Effector memory CD4-positive, alpha-beta T cell (primary cell): Measurements from ENCODE around the gene EIF3C.
A peak's percentile ranks its signal among the peaks of the same experiment; 100 is the strongest.
"Not testable (repeated sequence)": the region's sequence is repeated elsewhere in the genome, so short reads cannot be mapped to it uniquely, and the experiment has no call there.

Source experiments
- DNase-seq, 3 donors: peaks; one replicate each; pipeline ENCODE4 v3.0.0-alpha.2; 2020
- H3K27ac ChIP-seq: 2 replicates; pipeline ENCODE4 v1.7.0; 2013; ENCODE audit warnings: mild to moderate bottlenecking, low read length, moderate library complexity; ENCODE audit not compliant: insufficient read depth, poor library complexity, severe bottlenecking
- H3K27me3 ChIP-seq: replicated peaks from 2 replicates; pipeline ENCODE4 v1.7.0; 2013; ENCODE audit warnings: mild to moderate bottlenecking, low read length; ENCODE audit not compliant: insufficient read depth, control insufficient read depth, poor library complexity, severe bottlenecking
- H3K36me3 ChIP-seq: 2 replicates; pipeline ENCODE4 v1.7.0; 2013; ENCODE audit warnings: mild to moderate bottlenecking, low read length, moderate library complexity; ENCODE audit not compliant: control insufficient read depth, insufficient read depth
- H3K4me1 ChIP-seq: 2 replicates; pipeline ENCODE4 v1.7.0; 2013; ENCODE audit warnings: low read length, mild to moderate bottlenecking; ENCODE audit not compliant: control insufficient read depth, insufficient read depth, poor library complexity, severe bottlenecking
- H3K4me3 ChIP-seq: 2 replicates; pipeline ENCODE4 v1.7.0; 2013; ENCODE audit warnings: low read length, low read depth, mild to moderate bottlenecking; ENCODE audit not compliant: insufficient read depth, poor library complexity, severe bottlenecking
- H3K9me3 ChIP-seq: 2 replicates; pipeline ENCODE4 v1.7.0; 2013; ENCODE audit warnings: mild to moderate bottlenecking, low read length, moderate library complexity; ENCODE audit not compliant: control insufficient read depth

The EIF3C gene

GRCh38 chr16:28701384-28701783 is 9.9 kb upstream of the EIF3C start:
- not testable (repeated sequence) for H3K4me1 ChIP-seq, H3K27ac ChIP-seq, H3K9me3 ChIP-seq, H3K36me3 ChIP-seq, H3K4me3 ChIP-seq, DNase-seq, H3K27me3 ChIP-seq

- not testable (repeated sequence) for H3K27ac ChIP-seq, H3K9me3 ChIP-seq, H3K4me3 ChIP-seq, DNase-seq, H3K27me3 ChIP-seq, H3K4me1 ChIP-seq, H3K36me3 ChIP-seq
These were observed 7.0 kb upstream of the EIF3C start for GRCh38 chr16:28704246-28704645.

DNA sequence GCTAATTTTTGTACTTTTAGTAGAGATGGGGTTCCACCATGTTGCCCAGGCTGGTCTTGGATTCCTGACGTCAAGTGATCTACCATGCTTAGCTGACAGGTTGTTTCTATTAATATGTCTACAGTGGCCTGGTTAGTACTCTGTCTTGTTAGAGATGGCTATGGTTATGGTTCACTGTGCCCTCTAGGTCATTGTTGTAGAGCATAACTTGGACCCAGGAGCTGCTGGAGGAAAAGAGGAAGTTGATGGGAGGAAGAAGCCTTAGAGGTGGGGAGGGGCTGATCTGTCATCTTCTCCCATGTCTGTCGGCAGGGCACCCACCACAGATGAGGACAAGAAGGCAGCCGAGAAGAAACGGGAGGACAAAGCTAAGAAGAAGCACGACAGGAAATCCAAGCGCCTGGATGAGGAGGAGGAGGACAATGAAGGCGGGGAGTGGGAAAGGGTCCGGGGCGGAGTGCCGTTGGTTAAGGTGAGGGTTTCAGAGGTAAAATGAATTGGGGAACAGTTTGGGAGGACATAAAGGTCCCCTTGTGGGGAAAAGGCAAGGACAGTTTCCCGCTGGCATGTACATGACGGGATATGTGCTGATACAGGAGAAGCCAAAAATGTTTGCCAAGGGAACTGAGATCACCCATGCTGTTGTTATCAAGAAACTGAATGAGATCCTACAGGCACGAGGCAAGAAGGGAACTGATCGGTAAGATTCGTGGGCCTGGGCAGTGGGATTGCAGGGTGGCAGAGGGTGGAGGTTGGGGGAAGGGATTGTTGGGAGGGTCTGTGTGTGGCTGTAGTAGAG is 11.8 kb downstream of the EIF3C start:
- not testable (repeated sequence) for H3K4me1 ChIP-seq, H3K9me3 ChIP-seq, H3K36me3 ChIP-seq, H3K27ac ChIP-seq, H3K27me3 ChIP-seq, DNase-seq, H3K4me3 ChIP-seq

GRCh38 chr16:28731253-28731652 is 20.0 kb downstream of the EIF3C start:
- not testable (repeated sequence) for H3K4me1 ChIP-seq, H3K27ac ChIP-seq, H3K27me3 ChIP-seq, H3K36me3 ChIP-seq, H3K9me3 ChIP-seq, H3K4me3 ChIP-seq, DNase-seq

GRCh38 chr16:28732455-28733124 is 21.3 kb downstream of the EIF3C start:
- H3K9me3 ChIP-seq, H3K27ac ChIP-seq, H3K4me3 ChIP-seq, H3K36me3 ChIP-seq, H3K4me1 ChIP-seq, DNase-seq, H3K27me3 ChIP-seq: not testable (repeated sequence)

DNA sequence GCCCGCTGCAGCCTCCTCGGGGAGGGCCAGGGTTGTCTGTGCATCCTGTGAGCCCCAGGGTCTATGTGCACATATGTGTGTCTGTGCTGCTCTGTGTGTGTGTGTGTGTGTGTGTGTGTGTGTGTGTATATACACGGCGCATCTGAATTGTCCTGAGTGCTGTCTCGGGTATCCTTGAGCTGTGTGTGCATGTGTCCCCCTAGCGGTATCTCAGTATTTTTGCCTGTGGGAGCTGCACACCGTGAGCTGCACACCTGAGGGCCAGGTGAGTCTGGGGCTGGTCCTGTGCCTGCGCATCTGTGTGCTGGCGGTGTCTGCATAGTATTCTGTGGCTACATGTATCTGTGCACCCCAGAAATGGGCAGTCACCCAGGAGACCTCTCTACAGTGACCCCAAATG is 28.5 kb downstream of the EIF3C start:
- H3K4me3 ChIP-seq, H3K36me3 ChIP-seq, DNase-seq, H3K27me3 ChIP-seq, H3K9me3 ChIP-seq, H3K4me1 ChIP-seq, H3K27ac ChIP-seq: not testable (repeated sequence)

DNA sequence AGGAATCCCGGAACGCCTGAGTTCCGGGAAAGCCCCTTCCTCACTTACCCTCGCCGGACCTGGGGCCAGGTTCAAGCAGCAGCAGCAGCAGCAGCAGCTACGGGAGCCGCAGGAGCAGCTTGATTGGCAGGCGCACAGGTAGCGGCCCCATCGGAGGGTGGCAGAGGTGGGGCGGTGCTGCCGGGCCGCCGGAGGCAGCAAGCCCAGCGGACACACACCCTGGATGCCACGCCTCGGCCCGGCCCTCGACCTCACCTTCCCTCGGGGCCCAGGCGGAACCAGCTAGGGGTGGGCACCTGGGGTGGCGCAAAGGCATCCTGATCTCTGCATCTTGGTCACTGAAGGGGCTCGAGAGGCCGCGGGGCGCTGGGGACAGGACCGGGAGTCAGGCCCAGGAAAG is 29.4 kb downstream of the EIF3C start:
- H3K4me1 ChIP-seq, H3K4me3 ChIP-seq: not testable (repeated sequence)

GRCh38 chr16:28741295-28741694 is 30.0 kb downstream of the EIF3C start:
- not testable (repeated sequence) for H3K27me3 ChIP-seq

More for the DNA sequence above, 29.4 kb downstream of the EIF3C start:
- not testable (repeated sequence) for DNase-seq, H3K36me3 ChIP-seq, H3K27ac ChIP-seq, H3K27me3 ChIP-seq, H3K9me3 ChIP-seq

GRCh38 chr16:28746618-28747350 is 35.5 kb downstream of the EIF3C start:
- H3K9me3 ChIP-seq, H3K4me1 ChIP-seq, H3K36me3 ChIP-seq, H3K4me3 ChIP-seq, H3K27me3 ChIP-seq, DNase-seq, H3K27ac ChIP-seq: not testable (repeated sequence)

More at GRCh38 chr16:28741295-28741694, 30.0 kb downstream of the EIF3C start:
- H3K27ac ChIP-seq, H3K36me3 ChIP-seq, H3K9me3 ChIP-seq, H3K4me1 ChIP-seq, DNase-seq, H3K4me3 ChIP-seq: not testable (repeated sequence)

DNA sequence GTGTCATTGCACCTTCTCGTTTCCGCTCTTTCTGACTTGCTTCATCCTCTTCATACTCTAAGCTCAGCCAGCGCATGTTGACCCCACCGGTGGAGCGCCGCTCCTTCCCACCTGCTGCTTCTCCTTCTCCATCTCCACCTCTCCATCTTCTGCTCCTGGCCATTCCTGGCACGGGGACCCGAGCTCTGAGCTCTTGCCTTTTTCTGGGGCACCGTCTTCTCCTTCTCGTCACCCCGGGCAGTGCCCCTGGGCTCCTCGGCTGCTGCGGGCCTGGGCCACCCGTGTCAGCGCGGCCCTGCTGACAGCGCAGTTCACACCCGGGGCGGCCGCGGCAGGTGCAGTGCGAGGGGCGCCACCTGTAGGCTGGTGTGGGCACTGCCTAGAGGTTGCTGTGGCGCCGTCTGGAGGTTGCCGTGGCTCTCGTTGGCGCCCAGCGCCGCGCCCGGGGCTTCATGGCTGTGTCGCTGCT is 38.8 kb downstream of the EIF3C start:
- not testable (repeated sequence) for H3K36me3 ChIP-seq, H3K27me3 ChIP-seq, H3K9me3 ChIP-seq, H3K4me3 ChIP-seq, H3K4me1 ChIP-seq, H3K27ac ChIP-seq
- DNase-seq = peak; percentile 11 to 26 (median 12)
